HL-60/S4 treated with retinoic acid at 250 ng/mL for 4 days and 3 days (cell line): ENCODE data around the gene PRDM16.

ENCODE experiments used
- in situ Hi-C: fragments of 300-500 bp; cut with MboI; formaldehyde crosslinking; loops from 2 replicates; pipeline ENCODE4 v1.7.0; 2022; ENCODE audit warnings: low sequenced_read_pairs

Gene PRDM16

DNA sequence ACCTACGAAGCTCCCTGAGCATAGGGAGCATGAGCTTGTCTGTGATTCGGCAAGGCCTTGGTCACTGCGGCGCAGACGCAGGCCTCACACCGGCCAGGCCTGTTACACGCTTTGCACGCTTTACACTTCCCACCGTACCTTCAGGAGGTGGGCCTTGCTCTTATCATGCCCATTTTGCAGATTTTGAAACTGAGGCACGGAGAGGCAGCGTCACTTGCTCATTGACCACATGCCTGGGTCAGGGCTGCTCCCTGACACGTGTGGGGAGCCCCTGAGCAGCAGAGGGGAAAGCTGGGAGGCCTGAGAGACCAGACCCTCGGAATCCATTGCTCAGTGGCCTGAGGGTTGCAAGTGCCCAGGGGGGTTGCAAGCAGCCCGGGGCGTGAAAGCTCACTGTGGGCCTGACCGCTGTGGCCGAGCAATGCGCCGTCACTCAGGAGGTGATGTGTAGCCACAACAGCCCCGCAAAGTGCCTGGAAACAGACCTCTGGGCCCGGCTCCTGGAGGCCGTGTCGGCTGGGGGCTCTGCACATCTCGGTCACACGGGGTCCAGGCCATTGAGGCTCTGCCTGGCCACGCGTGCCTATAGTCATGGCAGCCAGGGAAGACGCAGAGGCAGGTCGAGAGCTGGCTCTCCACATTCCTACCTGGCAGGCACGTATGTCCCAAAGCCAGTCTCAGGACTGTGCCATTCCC lies 392.4 kb downstream of the PRDM16 start:
- in situ Hi-C loops, result no loop called here

DNA sequence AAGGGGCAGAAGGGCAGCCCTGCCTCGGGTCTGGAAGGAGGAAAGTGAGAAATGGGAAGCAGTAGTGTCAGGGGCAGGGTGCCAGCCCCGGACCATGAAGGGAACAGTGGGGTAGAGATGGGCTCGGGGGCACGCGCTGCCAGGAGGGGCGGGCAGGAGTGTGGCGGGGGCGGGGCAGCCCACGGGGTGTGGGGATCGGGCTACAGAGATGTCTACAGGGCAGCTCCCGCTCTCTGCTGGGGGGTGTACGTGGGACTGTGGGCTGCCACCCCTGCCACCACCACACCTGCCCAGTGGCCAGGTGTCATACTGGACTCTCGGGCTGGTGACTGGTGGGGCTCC lies 392.9 kb downstream of the PRDM16 start:
- in situ Hi-C loops, result no loop called here

DNA sequence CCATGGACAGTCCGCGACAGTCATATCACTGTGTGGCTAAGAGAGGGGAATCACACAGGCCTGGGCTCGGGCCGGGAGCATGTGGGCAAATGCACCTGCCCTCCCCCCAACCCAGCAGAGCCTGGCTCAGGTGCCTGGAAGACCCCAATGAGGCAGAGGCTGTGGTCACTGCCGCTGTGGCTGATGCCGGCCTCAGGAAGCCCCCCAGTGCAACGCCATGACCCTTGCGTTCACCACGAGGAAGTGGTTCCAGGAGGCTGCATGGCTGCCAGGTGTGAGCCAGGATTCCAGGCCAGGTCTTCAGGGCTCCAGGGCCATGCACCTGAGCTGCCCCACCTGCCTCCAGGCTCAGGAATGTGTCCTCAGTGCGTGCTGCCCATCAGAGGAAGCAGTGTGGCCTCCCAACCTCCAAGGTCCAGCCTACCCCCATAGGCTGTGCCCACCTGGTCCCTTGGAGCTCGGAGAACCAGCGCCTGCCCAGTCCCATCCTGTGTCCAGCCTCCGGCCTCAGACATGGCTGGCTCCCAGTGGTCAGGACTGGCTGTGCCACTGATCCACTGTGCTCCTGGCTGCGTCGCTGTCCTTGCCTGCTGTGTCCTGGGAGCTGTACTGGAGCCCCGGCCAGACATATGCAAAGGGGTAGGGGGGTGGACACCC lies 393.5 kb downstream of the PRDM16 start:
- in situ Hi-C loops, result no loop called here

DNA sequence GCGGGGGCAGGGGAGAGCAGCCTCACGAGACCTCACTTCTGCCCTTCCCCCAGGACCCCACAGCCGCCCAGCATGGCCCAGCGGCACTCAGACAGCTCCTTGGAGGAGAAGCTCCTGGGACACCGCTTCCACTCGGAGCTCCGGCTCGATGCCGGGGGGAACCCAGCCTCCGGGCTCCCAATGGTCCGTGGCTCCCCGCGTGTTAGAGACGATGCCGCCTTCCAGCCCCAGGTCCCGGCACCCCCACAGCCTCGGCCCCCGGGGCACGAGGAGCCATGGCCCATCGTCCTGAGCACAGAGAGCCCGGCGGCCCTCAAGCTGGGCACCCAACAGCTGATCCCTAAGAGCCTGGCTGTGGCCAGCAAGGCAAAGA lies 394.0 kb downstream of the PRDM16 start:
- in situ Hi-C loops, result no loop called here

DNA sequence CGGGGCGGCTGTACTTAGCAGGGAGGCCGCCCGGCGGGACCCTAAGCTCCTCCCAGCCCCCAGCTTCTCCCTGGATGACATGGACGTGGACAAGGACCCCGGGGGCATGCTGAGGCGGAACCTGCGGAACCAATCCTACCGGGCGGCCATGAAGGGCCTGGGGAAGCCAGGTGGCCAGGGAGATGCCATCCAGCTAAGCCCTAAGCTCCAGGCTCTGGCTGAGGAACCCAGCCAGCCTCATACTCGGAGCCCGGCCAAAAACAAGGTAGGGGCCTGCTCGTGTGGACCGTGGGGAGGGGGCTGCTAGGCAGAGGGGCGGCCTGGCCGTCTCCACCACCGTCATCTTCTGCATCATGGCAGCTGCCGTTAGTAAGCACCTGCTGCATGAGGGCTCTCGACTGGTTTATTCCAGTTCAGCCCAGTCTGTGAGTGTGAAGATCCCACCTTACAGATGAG lies 394.4 kb downstream of the PRDM16 start:
- in situ Hi-C loops, result no loop called here

DNA sequence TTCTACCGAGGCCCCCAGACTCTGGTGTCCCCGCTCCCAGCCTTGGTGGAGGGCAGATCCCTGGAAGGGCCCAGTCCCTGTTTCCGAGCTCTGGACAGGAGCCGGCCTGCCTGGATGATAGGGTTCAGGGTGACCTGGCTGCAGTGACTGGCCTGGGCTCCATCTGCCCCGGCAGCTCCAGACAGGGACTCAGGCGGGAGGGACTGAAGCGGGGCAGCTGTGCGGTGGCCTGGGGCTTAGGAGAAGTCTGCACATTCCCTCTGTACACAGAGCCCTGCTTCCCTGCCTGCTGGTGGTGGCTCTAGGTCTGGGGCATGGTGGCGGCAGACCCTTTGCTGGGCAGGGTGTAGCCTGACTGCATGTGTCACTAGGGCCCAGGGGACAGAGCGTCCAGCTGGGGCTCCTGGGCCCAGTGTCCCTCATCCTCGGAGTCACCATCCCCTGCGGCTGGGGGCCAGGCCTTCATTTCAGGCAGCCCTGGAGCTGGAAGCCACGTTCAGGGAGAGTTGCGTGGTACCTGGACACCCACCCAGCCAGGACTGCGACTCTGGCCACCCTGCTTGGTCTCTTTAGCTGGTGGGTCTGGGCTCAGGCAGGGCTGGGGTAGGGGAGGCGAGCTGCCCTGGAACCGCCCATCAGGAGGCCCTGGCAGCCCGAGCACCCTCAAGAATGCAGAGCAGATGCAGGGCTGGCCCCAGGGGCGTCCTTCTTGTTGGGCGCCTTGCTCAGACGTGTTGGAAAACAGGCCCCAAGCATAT lies 395.1 kb downstream of the PRDM16 start:
- in situ Hi-C loops, result no loop called here

DNA sequence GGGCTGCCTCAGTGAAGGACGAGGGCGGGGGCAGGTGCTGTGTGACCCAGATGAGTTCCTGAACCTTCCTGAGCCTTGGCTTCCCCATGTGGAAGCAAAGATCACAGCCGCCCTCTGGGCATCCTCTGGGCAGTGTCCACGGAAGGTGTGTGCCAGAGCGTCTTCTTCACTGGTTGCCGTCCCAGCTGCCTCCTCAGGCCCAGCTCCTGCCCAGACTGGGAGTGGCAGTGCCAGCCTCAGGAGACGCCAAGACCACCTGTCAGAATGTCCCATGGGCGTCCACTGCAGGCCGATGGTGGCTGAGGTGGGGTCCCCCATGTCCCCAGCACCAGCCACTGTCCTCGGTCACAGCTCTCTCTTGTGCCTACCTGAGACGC lies 395.6 kb downstream of the PRDM16 start:
- in situ Hi-C loops, result no loop called here

DNA sequence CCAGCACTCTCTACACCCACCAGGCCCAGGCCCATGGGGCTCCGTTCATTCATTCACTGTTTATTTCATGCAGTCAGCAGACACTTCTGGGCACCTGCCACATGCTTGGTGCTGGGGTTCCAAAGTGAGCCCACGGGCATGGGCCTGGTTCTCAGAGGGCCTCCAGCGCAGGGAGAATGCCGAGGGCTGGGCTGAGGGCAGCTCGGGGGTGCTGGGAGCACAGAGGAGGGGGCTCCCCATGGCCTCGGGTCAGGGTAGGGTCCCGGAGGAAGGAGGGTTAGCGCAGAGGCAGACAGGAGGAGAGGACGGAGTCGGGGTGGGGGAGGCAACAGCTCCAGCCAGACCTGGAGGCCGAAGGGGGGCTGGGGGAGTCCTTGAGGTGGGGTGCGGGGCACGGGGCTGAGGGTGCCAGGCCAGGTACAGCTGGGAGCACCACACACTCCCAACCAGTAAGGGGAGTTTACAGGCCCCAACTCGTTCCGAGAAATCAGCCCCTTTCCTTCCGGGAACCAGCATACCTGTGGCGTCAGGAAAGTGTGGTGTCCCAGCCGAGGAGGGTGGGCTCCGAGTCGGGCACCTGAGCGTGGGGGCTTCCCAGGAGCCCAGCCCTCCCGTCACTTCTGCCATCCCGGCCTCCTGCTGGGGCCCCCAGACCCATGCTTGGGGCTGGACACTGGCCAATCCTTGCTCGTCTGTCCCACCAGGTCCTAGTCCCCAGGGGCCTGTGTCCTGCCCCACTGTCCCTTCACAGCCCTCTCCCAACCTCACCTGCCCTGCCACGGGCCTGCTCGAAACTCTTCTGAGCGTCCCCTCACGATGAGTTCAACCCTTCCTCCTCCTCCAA lies 396.3 kb downstream of the PRDM16 start:
- in situ Hi-C loops, result no loop called here

DNA sequence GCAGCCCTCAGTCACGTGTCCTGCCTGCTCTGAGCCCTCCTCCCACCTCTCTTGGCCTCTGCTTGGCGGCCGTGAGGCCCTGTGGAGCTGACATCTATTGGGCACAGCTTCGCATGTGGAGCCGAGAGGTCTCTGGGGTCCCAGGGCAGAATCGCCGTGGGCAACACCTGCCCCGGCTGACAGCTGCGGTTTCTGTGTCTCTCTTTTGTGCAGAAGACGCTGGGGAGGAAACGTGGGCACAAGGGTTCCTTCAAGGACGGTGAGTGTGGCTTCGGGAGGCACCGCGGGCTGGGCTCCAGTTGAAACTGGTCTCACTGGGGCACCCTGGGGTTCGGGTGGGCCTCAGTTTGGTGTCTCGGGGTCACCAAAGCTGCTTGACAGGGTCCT lies 396.9 kb downstream of the PRDM16 start:
- in situ Hi-C loops, result no loop called here

DNA sequence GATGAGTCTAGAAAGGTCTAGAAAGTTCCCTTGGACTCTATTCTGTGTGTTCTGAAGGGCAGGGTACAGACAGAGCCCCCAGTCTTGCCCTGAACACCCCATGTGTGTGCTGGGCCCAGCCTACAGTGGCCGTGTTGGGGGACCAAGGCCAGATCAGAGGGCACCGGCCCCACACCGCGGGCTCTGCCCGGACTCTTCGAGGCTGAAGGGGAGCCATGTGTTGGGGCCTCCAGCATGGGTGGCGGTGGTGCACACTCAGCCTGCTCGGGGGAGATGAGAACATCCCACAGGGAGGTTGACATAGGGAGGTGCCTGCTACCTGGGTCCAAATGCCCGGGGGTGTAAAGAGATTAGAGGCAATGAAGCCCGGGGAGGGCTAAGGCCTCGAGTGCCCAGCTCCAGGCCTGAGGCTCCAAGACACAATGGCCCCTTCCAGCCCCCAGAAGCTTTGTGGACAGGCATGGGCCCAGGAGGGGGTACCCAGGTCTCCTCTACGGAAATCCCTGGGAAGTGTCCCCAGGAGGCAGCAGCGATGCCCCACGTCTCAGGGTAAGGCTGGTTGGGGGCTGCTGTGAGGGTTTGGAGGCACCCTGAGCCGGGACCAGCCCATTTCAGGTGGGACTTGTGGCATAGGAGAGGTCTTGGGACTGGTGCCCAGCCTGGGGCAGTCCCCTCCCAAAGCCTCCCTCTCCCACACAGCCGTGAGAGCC lies 397.5 kb downstream of the PRDM16 start:
- in situ Hi-C loops, result no loop called here

DNA sequence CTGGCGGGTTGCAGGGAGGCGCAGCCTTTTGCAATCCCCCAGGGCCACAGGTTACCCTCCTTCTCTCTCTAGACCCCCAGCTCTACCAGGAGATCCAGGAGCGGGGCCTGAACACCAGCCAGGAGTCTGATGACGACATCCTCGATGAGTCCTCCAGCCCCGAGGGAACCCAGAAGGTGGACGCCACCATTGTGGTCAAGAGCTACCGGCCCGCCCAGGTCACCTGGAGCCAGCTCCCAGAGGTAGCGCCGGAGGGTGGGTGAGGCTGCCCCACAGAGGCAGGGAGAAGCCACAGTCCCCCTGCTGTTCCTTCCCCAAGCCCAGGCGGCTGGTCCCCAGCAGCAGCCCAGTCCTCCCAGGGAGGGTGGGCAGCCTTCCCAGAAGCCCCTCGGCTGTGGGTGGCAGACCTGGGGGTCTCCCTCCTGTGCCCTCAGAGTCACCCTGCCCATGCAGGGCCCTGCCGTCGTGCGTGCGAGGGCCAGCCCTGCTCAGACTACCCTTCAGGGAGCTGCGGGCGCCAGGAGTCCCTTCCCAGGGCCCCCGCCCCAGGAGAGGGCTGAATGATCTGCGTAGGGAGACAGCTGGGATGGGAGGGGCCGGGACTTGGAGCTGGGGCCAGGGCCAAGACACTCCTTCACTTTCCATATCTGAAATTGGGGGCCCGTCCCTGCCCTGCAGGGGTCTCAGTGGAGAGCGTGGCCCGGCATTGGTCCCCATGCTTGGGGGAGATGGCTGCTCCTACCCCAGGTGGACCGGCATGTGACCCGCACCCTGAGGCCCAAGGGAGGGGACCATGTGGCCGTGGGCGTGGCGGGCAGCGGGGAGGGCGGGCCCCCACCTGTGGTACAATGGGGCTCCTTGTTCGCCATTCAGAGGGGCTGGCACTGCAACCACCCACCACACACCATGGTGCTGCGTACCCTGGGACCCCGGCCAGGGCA lies 398.4 kb downstream of the PRDM16 start:
- in situ Hi-C loops, result no loop called here

DNA sequence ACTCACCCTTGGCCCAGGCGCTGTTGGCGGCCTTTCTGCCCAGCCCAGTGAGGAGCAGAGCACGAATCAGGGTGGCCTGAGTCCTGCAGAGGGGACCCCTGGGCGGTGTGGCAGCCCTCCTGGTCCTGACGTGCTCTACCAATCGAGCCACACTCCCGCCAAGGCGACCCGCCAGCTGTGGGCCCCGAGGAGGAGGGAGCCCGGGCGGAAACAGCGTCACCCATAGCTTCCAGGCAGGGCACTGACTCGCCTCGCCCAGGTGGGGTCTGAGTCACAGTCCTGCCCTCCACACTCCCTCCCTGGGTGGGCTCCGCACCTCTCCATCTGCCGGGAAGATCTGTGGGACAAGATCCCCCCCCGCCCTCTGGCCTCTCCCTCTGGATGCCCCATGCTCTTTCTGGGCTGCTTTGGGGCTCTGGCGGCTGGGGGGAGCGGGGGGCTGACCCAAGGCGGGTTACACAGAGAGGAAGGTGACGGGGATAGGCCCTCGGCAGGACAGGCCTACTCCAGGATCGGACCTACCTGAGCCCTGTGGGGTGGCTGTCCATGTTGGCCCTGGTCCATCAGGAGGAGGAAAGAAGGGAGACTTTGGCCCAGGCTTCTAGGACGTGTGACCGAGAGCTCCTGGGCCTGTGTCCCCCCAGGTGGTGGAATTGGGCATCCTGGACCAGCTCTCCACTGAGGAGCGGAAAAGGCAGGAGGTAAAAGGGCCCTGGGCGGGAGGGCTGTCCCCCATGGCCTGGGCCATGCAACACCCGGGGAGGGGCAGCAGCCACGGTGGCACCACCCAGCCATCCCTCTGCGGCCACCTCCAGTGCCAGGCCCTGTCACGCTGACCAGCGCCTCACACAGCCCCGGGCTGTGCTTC lies 399.5 kb downstream of the PRDM16 start:
- in situ Hi-C loops, result no loop called here

DNA sequence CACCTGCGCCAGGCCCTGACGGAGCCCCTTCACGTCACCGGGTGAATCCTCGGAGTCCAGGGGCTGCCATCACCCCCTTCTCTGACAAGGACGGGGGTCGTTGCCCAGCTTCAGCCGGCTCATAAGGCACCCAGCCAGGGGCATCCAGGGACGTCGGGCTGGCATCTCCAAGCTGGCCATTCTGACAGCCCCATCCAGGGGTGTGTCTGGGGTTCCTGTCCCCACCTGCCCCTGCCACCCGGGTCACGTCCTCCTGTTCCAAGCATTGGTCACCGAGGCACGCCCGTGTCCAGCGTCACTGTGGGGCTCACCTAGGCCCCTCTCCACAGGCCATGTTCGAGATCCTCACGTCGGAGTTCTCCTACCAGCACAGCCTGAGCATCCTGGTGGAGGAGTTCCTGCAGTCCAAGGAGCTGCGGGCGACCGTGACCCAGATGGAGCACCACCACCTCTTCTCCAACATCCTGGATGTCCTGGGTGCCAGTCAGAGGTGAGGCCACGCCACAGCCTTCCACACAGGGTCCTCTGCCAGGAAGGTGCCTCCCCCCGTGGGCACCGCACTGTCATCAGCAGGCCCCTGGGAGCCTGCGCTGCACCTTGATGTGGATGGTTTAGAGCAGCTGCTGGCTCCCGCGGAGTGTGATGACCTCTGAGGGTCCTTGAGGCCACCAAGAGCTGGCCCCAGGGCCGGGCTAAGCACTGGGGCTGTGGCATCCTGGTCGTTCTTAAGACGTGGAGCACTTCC lies 400.3 kb downstream of the PRDM16 start:
- in situ Hi-C loops, result no loop called here

DNA sequence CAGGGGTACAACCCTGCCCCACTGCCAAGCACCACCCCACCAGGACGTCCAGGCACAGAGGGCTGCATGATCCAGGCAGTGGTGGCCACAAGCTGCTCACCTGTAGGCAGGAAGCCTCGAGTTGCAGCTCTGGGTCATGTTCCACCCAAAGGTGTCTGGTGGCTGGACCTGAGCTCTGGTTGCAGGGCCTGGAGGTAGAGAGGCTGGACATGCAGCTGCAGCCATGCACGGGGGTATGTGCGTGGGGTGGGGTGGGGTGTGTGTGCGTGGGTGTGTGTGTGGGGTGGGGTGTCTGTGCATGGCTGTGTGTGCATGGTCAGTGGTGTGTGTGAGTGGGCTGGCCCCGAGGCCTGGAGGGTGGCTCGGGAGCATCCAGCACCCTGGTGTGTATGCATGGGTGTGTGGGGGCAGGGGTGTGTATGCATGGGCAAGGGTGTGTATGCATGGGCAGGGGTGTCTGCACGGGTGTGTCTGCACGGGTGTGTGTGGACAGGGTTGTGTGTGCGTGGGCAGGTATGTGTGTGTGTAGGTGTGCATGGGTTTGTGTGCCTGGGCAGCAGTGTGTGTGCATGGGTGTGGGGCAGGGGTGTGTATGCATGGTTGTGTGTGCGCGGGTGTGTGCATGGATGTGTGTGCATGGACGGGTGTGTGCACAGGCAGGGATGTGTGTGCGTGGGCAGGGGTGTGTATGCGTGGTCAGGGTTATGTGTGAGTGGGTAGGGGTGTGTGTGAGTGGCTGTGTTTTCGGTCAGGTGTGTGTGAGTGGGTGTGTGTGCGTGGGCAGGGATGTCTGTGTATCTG lies 401.0 kb downstream of the PRDM16 start:
- in situ Hi-C loops, result no loop called here

DNA sequence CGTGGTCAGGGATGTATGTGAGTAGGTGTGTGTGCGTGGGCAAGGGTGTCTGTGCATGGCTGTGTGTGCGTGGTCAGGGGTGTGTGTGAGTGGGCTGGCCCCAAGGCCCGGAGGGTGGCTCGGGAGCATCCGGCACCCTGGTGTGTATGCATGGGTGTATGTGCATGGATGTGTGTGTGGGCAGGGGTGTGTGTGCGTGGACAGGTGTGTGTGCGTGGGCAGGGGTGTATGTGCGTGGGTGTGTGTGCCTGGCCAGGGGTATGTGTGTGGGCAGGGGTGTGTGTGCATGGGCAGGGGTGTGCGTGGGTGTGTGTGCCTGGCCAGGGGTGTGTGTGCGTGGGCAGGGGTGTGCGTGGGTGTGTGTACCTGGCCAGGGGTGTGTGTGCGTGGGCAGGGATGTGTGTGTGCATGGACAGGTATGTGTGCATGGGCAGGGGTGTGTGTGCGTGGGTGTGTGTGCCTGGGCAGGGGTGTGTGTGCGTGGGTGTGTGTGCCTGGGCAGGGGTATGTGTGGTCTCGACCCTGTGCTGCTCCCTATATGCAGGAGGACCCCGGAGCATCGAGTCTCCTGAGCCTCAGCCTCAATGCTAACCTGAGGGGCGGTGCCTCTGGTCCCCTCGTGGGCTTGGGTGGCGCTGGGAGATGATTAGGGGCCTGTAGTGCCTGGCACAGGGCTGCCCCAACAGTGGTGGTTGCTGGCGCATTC lies 401.8 kb downstream of the PRDM16 start:
- in situ Hi-C loops, result no loop called here

DNA sequence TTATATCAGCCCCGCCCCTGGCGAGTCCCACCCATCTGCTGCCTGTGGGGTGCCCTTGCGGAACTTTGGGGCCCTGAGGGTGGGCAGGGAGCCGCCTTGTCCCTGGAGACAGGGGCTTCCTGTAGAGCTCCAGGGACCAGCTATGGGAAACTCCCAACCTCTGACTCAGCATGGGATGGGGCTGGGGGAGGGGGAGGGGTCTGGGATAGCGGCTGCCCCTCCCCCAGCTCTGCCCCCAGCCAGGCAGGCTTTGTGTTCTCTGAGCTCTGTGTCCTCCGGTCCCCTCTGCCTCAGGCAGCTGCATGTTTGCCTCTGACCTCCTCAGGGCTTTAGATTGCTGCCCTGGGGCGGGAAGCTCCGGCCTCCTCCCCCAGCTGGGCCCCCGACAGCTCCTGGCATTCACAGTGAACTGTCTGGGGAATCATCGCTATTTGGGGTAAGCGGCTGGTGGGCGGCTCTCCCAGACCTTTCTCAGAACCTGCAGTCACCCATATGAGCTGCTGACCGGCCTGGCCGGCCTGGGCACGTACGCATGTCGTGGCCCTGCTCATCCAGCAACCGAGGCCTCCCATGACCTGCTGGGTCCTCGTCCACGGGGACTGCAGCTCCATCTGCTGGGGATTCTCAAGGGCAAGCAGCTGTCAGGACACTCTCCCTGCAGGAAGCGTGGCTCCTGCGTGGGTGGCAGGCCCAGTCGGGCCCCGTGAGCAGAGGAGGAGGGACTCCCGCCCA lies 402.5 kb downstream of the PRDM16 start:
- in situ Hi-C loops, result no loop called here
